IMR-90 (cell line): ENCODE data around the gene ITPKB. TPM values are rescaled to one million over a fixed set of nuclear protein-coding genes. Genes with fewer than 3 reads are reported as not detected.

Source experiments
- ATAC-seq: fragments of 200-7000 bp; cut with Tn5 transposase; 2 replicates; pipeline ENCODE4 v1.9.1; 2020; ENCODE audit warnings: low read depth, mild to moderate bottlenecking, moderate library complexity
- BruUV-seq: library from RNA; stranded (reverse); fragments of 400-500 nt; replicated peaks from 2 replicates; lab custom pipeline; 2021; lab: Mats Ljungman, UMichigan
- CTCF ChIA-PET: fragments of 300-600 bp; formaldehyde crosslinking; extraction: SDS; loops from one replicate; lab custom pipeline; 2021; ENCODE audit warnings: antibody characterized with exemption; lab: Yijun Ruan, JAX
- POLR2A ChIA-PET: fragments of 300-600 bp; sonication (Branson Sonifier 250); formaldehyde crosslinking; loops from one replicate; lab custom pipeline; 2022; ENCODE audit warnings: antibody characterized with exemption; ENCODE audit not compliant: unreplicated experiment; lab: Charles Lee
- DNase-seq: peaks from one replicate; pipeline ENCODE4 v3.0.0; 2013
- H2AFZ ChIP-seq: replicated peaks from 2 replicates; pipeline ENCODE3; 2013; ENCODE audit warnings: low read length, mild to moderate bottlenecking; ENCODE audit not compliant: poor library complexity
- H2AK5ac ChIP-seq: 2 replicates; pipeline ENCODE4 v1.6.1; 2013; ENCODE audit warnings: low read depth, low read length, inconsistent platforms
- H2AK9ac ChIP-seq: replicated peaks from 2 replicates; pipeline ENCODE3; 2013; ENCODE audit warnings: mild to moderate bottlenecking, low read depth, low read length, moderate library complexity; ENCODE audit not compliant: poor library complexity
- H2BK120ac ChIP-seq: 2 replicates; pipeline ENCODE4 v1.6.1; 2013; ENCODE audit warnings: low read depth, low read length, inconsistent platforms
- H2BK15ac ChIP-seq: 3 replicates; pipeline ENCODE4 v1.6.1; 2013; ENCODE audit warnings: low read depth, low read length, inconsistent platforms
- H2BK20ac ChIP-seq: 2 replicates; pipeline ENCODE4 v1.6.1; 2013; ENCODE audit warnings: low read depth, mild to moderate bottlenecking, inconsistent platforms, low read length, moderate library complexity
- H2BK5ac ChIP-seq: 2 replicates; pipeline ENCODE4 v1.6.1; 2013; ENCODE audit warnings: mild to moderate bottlenecking, low read depth, low read length, inconsistent platforms; ENCODE audit not compliant: poor library complexity, severe bottlenecking
- H3K14ac ChIP-seq: replicated peaks from 2 replicates; pipeline ENCODE4 v1.6.1; 2013; ENCODE audit warnings: low read depth, low read length, inconsistent platforms
- H3K18ac ChIP-seq: 2 replicates; pipeline ENCODE4 v1.6.1; 2013; ENCODE audit warnings: low read depth, low read length, control low read depth
- H3K23ac ChIP-seq: 2 replicates; pipeline ENCODE4 v1.6.1; 2013; ENCODE audit warnings: low read depth, low read length, inconsistent platforms
- H3K27ac ChIP-seq: 2 replicates; pipeline ENCODE4 v1.5.1; 2013; ENCODE audit warnings: mild to moderate bottlenecking, control low read depth, low read length; ENCODE audit not compliant: insufficient read depth
- H3K27me3 ChIP-seq: 2 replicates; pipeline ENCODE4 v1.6.1; 2013; ENCODE audit warnings: low read length; ENCODE audit not compliant: control insufficient read depth, insufficient read depth
- H3K36me3 ChIP-seq: 2 replicates; pipeline ENCODE4 v1.6.1; 2013; ENCODE audit warnings: low read length, mixed read lengths; ENCODE audit not compliant: control insufficient read depth, insufficient read depth
- H3K4ac ChIP-seq: 2 replicates; pipeline ENCODE4 v1.6.1; 2013; ENCODE audit warnings: low read depth, low read length, inconsistent platforms
- H3K4me1 ChIP-seq: 2 replicates; pipeline ENCODE4 v1.6.1; 2013; ENCODE audit warnings: low read length, mixed read lengths; ENCODE audit not compliant: control insufficient read depth, insufficient read depth
- H3K4me2 ChIP-seq: 2 replicates; pipeline ENCODE4 v1.6.1; 2013; ENCODE audit warnings: low read depth, mild to moderate bottlenecking, control low read depth, low read length, moderate library complexity
- H3K4me3 ChIP-seq: 2 replicates; pipeline ENCODE4 v1.5.1; 2013; ENCODE audit warnings: low read depth, mild to moderate bottlenecking, control low read depth, low read length, moderate library complexity; ENCODE audit not compliant: insufficient read depth
- H3K56ac ChIP-seq: 2 replicates; pipeline ENCODE4 v1.6.1; 2013; ENCODE audit warnings: low read length, inconsistent platforms; ENCODE audit not compliant: insufficient read depth; ENCODE audit errors: extremely low read depth
- H3K79me1 ChIP-seq, 2 experiments: 2 replicates each; pipeline ENCODE4 v1.6.1; 2013; ENCODE audit warnings: low read length in 2 of 2, inconsistent platforms in 1 of 2, low read depth in 1 of 2
- H3K9ac ChIP-seq: 2 replicates; pipeline ENCODE4 v1.6.1; 2013; ENCODE audit warnings: low read depth, low read length, control low read depth
- H3K9me1 ChIP-seq: 2 replicates; pipeline ENCODE4 v1.6.1; 2013; ENCODE audit warnings: low read length, inconsistent platforms; ENCODE audit not compliant: insufficient read depth
- H3K9me3 ChIP-seq: 2 replicates; pipeline ENCODE4 v1.6.1; 2013; ENCODE audit warnings: low read length; ENCODE audit not compliant: control insufficient read depth, insufficient read depth
- H4K20me1 ChIP-seq: 2 replicates; pipeline ENCODE4 v1.6.1; 2013; ENCODE audit warnings: low read length, inconsistent platforms; ENCODE audit not compliant: insufficient read depth
- H4K5ac ChIP-seq: 2 replicates; pipeline ENCODE4 v1.6.1; 2013; ENCODE audit warnings: mild to moderate bottlenecking, low read depth, low read length, control low read depth
- H4K8ac ChIP-seq, 2 experiments: 2 replicates each; pipeline ENCODE4 v1.6.1; 2013; ENCODE audit warnings: low read depth in 2 of 2, low read length in 2 of 2, control low read depth in 1 of 2, inconsistent platforms in 1 of 2
- H4K91ac ChIP-seq: 2 replicates; pipeline ENCODE4 v1.6.1; 2013; ENCODE audit warnings: low read depth, low read length, inconsistent platforms; ENCODE audit not compliant: insufficient read depth
- FOS ChIP-seq: fragments of 150-350 bp; IDR thresholded peaks from 2 replicates; pipeline ENCODE4 v1.6.1; 2016; ENCODE audit warnings: low read depth, low read length
- MAFK ChIP-seq: IDR thresholded peaks from 2 replicates; pipeline ENCODE4 v1.6.1; 2012; ENCODE audit warnings: low read depth, low read length, improper control_type of control experiment
- WGBS, 2 experiments: methylation state at CpG; one replicate each; pipeline versions ENCODE4 v1.1.5 to v1.1.7; 2013; ENCODE audit warnings: missing lambda C conversion rate in 2 of 2; ENCODE audit not compliant: insufficient read length in 1 of 2; ENCODE audit errors: extremely low coverage in 2 of 2; 5-methylcytosine and 5-hydroxymethylcytosine counted together
- dilution Hi-C: fragments of 300-500 bp; cut with HindIII; formaldehyde crosslinking; loops from one replicate; pipeline ENCODE4 v1.14.3; 2018; ENCODE audit warnings: low sequenced_read_pairs; ENCODE audit not compliant: unreplicated experiment
- in situ Hi-C: fragments of 300-500 bp; cut with MboI; formaldehyde crosslinking; loops from 3 replicates; pipeline ENCODE4 v1.14.3; 2019; ENCODE audit warnings: low sequenced_read_pairs, inconsistent platforms, mixed read lengths
- intact Hi-C: fragments of 100-400 bp; cut with micrococcal nuclease; formaldehyde crosslinking; loops from 2 replicates; pipeline ENCODE4 v1.10.0; 2022
- polyA plus RNA-seq, 3 experiments: library from polyadenylated mRNA; depleted of rRNA; stranded (reverse); fragments of >200 nt; gene quantifications; 2 replicates each; pipeline ENCODE4 v1.2.3, GENCODE V29; 2012; ENCODE audit warnings: low replicate concordance in 1 of 3
- total RNA-seq: library from RNA; depleted of rRNA; stranded (reverse); fragments of >200 nt; gene quantifications from 2 replicates; pipeline ENCODE4 v1.2.3, GENCODE V29; 2012

ITPKB gene
- total and polyA plus RNA-seq, 2 of the 4 experiments (the other 2 are of a cell fraction): 0.72 to 1.4 TPM

- no peaks in the 10 kb centered on the region for H4K20me1 ChIP-seq
- CTCF ChIA-PET: no interaction called here
These were observed 10.6 kb downstream of the ITPKB start for GRCh38 chr1:226728448-226728847.

More at GRCh38 chr1:226728448-226728847, 10.6 kb downstream of the ITPKB start:
- Histone ChIP-seq H2AK9ac (no peak overlapping the region), H4K5ac (no peak overlapping the region), H3K9ac (no peak overlapping the region), H3K18ac (no peak overlapping the region), H3K36me3 (0 out of 2 replicates have a peak, but pooled peaks cover 1% of the 10 kb centered on the region), H2BK20ac (no peak overlapping the region), H3K27ac (no peak overlapping the region), H3K4ac (no peak overlapping the region), H2BK120ac (no peak overlapping the region), H3K79me1 (no peaks in the 10 kb centered on the region; a peak in 1 of 4 replicates), H3K4me3 (no peak overlapping the region), H3K14ac (no peak overlapping the region), H3K9me1 (0 out of 2 replicates have a peak, but pooled peaks cover 3% of the 10 kb centered on the region), H2BK15ac (no peak overlapping the region), H3K4me2 (no peak overlapping the region), H2AFZ (no peak overlapping the region), H3K27me3 (no peaks in the 10 kb centered on the region), H3K4me1 (peaks cover 6% of the 10 kb centered on the region; the same call in 1 of the 2 replicates), H4K91ac (no peak overlapping the region), H4K8ac (no peak overlapping the region), H2BK5ac (no peak overlapping the region), H3K9me3 (no peaks in the 10 kb centered on the region), H2AK5ac (no peak overlapping the region), H3K56ac (no peak overlapping the region), H3K23ac (no peak overlapping the region)
- in situ Hi-C loops: no loop called here
- 94% methylated on average over 4 of the region's 6 CpGs; no CpG with 5 or more reads in 1 of the 2 experiments for WGBS, 2 experiments
- POLR2A ChIA-PET: no interaction called here
- intact Hi-C loops: no loop called here
- peak; percentile 76 for TF ChIP-seq MAFK
- TF ChIP-seq FOS: no peak
- ATAC-seq (no peak), DNase-seq (no peak)
- dilution Hi-C loops: no loop called here
- no TSS peak for BruUV-seq
